ENCODE results near the gene ZDHHC7.

GRCh38 chr16:84926462-84926861 is 84.9 kb downstream of the ZDHHC7 start:
- TF ChIP-seq POLR2A (IDR thresholded peaks at IDR 0.05; ENCODE audit: low read length) (no peak), GATA1 (IDR thresholded peaks at IDR 0.05; ENCODE audit: low read depth, low read length) (no peak)

Data from erythroblast (primary cell).